HG02588 (cell line): Measurements from ENCODE around the gene NCF4.
A peak's percentile ranks its signal among the peaks of the same experiment; 100 is the strongest.

Source experiments
- ATAC-seq: cut with Tn5 transposase; IDR thresholded peaks from one replicate; pipeline ENCODE4 v1.9.1; 2021; ENCODE audit warnings: mild to moderate bottlenecking, moderate library complexity; ENCODE audit not compliant: unreplicated experiment

The NCF4 gene

GRCh38 chr22:36860821-36861659 is at the start of gene NCF4:
NCF4 (plus strand) TSS chr22:36861006; CDS start chr22:36861172, 166 bp downstream.
- peak; percentile 61 for ATAC-seq

DNA sequence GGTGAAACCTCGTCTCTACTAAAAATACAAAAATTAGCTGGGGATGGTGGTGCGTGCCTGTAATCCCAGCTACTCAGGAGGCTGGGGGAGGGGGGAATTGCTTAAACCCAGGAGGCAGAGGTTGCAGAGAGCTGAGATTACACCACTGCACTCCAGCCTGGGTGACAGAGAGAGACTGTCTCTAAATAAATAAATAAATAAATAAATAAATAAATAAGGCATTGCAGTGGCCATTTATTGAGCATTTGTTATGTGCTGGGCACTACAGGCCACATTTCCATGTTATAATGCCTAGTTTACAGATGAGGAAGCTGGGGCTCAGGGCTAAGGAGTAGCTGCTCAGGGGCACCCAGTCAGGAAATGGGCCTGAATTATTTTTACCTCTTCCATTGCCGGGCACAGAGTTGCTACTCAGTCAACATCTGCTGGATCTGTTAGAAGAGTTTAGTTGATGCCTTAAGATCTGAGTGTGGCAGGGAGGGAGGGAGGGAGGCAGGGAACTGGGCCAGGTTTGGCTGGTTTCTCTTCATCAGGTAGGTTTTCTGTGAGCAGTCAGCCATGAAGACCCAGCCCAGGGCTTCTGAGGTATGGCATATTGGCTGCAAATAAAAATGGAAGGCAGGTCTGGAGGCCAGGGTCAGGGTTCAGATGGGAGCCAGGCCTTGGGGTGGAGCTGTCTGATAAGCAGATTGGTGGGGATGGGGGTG is 49.6 kb upstream of the NCF4 start:
- ATAC-seq = no peak

- no peak for ATAC-seq
These were observed 46.0 kb upstream of the NCF4 start for GRCh38 chr22:36814801-36815200.

GRCh38 chr22:36815558-36816338 is 45.1 kb upstream of the NCF4 start:
- ATAC-seq = no peak

- ATAC-seq = no peak
These were observed 44.5 kb upstream of the NCF4 start for GRCh38 chr22:36816339-36816635.

GRCh38 chr22:36816636-36817524 is 43.9 kb upstream of the NCF4 start, which contains the start of gene PVALB:
PVALB (minus strand) TSS chr22:36817035; CDS start chr22:36817005, 30 bp downstream.
- no peak for ATAC-seq

DNA sequence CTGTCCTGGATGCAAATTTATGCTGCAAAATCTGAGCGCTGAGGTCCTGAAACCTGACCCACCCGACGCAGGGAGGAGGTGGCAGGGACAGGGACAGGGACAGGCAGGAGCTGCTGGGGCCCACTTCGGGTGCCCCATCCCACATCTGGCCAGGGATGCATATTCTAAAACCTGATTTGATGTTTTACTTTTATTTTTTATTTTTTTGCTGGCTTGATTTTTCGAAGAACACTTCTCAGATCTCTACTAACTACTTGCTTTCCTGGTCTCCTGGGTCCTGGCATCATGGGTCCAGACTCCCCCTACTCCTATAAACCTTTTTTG is 43.3 kb upstream of the NCF4 start:
- no peak for ATAC-seq

DNA sequence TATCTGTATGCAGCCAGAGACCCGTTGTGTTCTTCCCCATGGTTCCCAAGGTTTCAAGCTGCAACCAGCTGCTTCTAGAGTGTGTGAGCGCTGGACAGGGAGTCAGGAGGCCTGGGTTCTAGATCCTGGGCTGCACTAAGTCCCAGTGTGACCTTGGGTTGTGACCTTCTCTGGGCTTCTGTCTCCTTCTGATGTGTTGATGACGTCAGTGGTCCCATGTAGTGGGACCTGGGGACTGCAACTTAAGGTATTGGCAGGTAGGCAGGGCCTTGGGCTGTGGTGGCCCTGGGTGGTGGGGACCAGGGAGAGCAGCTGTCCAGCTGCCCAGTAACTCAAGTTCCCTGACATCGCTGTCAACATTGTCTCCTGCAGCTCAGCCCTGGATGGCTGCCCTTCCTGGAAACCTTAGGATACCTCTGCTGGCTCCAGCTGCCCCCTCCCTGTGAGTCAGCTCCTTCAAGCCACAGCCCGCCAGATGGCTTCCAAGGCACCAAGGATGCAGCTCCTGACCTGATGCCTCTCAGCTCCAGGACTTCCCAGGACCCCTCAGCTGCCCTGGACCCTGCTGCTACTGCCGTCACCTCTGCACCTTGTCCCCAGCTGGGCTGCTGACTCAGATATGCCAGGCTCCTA is 42.7 kb upstream of the NCF4 start:
- ATAC-seq = no peak

DNA sequence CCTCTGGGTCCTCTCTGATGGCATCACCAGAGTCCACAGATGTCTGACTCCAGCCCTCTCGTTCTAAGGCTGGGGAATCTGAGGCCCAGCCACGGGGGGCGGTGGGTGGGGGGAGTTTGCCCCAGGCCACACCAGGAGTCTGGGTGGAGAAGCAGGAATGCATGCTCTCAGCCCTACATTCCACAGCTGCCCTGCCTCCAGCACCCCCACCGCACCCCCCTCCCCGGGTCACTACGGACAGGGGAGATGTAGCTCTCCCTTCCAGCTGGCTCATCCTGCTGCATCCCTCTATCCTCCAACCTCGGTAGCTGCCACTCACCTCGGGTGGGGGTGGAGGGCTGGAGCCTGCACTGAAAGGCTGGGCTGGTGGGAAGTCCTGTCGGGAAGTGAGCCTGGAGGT is 41.7 kb upstream of the NCF4 start:
- no peak for ATAC-seq

- ATAC-seq = no peak
These were observed 38.2 kb upstream of the NCF4 start for GRCh38 chr22:36822581-36822980.

DNA sequence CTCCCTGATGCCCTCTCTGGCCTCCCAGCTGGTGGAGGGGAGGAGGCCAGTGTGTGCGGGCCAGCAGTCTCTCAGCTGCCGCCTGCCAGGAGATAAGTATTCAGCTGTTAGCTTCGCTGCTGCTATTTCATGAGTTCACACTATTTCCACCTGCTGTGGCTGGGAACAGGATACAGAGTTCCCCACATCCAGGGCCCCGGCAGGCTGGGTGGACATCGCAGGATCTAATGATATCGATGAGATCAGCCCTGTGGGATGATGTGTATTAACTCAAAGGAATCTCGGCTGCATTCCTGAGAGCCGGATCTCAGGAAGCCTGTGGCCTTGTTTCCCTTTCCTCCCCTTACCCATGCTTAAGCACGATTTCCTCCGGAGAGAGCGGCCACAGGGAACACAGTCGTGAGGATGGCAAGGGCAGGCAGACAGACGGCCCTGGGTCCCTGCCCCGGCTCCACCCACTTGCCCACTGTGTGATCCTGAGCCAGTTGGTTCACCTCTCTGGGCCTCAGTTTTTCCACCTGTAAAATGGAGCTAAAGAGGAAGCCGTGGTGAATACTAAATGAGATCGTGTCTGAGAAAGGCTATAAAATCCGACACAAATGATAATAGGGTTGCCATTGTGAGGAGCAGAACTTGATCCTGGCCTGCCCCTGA is 37.5 kb upstream of the NCF4 start:
- no peak for ATAC-seq

- no peak for ATAC-seq
These were observed 36.2 kb upstream of the NCF4 start for GRCh38 chr22:36824655-36825054.

GRCh38 chr22:36826262-36826661 is 34.5 kb upstream of the NCF4 start:
- ATAC-seq = no peak

DNA sequence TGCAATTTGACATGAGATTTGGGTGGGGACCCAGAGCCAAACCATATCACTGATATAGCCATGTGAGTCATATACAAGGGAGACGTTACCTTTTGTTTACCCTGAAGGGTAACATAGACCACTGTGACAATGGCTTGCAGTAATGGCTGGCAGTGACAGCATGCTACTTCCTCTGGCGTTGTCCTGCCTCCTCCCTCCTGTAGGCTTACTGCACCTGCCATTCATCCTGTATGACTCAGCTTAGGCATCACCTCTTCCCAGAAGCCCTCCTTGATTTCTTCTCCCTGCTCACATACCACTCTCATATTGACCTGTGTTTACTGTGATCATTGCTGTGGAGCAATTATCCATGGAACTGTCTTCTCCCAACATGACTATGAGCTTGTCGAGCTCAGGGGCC is 32.0 kb upstream of the NCF4 start:
- ATAC-seq = no peak

DNA sequence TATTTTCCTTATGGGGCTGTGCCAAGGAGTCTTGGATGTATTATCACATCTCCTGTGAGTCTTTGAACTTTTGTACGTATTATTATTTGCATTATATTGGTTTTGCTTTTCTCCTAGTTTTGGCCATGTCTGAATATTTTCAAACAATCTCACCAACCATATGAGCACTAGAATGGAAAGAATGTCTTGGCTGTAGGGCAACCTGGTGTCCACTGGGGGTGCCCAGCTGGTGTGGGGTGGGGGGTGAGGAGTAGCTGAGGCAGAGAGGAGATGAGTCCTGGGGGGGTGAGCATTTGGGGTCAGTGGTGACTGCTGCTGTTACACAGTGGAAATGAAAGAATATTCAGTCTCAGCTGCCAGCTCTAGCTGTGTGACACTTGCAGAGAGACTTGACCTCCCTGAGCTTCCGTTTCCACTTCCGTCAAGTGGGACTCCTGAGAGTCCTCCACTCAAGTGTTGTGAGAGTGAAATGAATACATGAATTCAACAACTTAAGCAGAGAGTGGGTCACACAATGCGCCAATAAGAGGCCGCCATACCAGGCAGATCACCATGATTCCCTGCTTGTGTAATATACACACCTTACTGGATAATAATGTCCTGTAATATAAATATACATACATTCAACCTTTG is 31.3 kb upstream of the NCF4 start:
- no peak for ATAC-seq

DNA sequence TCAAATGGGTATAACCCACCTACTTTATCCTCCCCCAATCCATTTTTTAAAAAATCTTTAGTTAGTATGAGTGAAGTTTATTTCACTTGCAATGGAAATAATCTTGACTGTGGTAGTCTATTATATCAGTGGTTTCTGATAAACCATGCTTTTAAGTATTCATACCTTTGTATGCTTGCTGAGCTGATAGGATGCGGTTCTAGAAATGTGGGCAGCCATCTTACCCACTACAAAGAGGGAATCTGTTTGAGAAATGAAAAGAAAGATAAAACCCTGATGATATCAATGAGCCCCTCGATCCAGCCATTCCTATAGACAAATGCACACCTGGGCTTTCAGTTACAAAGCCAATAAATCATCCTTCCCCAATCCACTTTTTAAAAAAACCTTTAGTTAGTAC is 30.2 kb upstream of the NCF4 start:
- ATAC-seq = no peak

DNA sequence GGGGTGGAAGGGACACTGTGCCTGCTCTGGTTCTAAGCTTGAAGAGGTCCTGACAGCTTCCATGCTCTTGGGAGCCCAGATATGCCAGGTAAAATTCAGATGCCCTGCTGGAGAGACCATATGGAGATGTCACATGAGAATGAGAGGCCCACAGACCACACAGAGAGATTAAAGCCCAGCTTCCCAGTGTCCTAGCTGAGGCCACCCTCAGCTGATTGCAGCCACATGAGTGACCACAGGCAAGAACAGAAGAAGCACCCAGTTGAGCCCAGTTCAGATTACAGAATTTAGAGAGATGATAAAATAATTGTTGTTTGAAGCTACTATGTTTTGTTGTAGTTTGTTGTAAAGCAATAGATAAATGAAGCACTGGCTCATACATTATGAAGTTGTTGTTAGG is 29.6 kb upstream of the NCF4 start:
- ATAC-seq = no peak

- ATAC-seq = no peak
These were observed 29.1 kb upstream of the NCF4 start for GRCh38 chr22:36831717-36832116.

- ATAC-seq = no peak
These were observed 27.7 kb upstream of the NCF4 start for GRCh38 chr22:36833073-36833472.
